ENCODE measurements around the gene SAMD5.

GRCh38 chr6:147559006-147559405, 50.5 kb downstream of the SAMD5 start:
- no peak for TF ChIP-seq CTCF (IDR thresholded peaks at IDR 0.05)
- TF ChIP-seq POLR2A (IDR thresholded peaks at IDR 0.05; ENCODE audit: low read length): no peak
- no peak for TF ChIP-seq RCOR1 (IDR thresholded peaks at IDR 0.05; ENCODE audit: low read depth, low read length)
- TF ChIP-seq RAD21 (conservative IDR thresholded peaks at IDR 0.05 in 1 of 2, IDR thresholded peaks at IDR 0.05 in 1 of 2): no peak
- no peak for TF ChIP-seq KDM1A (IDR thresholded peaks at IDR 0.05; ENCODE audit: low read depth)
- no peak for TF ChIP-seq BHLHE40 (IDR thresholded peaks at IDR 0.05; ENCODE audit: low read depth, low read length)
